H9 (cell line): Measurements from ENCODE around the gene USP36. TPM values are rescaled to one million over a fixed set of nuclear protein-coding genes. Genes with fewer than 3 reads are reported as not detected.

Experiments used
- DNase-seq: peaks from one replicate; pipeline ENCODE4 v3.0.0-alpha.2; 2017
- H2AFZ ChIP-seq: one replicate; pipeline ENCODE4 v1.6.1; 2013; ENCODE audit warnings: mild to moderate bottlenecking, low read length, control low read depth, moderate library complexity
- H2AK5ac ChIP-seq: 2 replicates; pipeline ENCODE4 v1.6.1; 2013; ENCODE audit warnings: low read length, control low read depth, mixed read lengths; ENCODE audit not compliant: insufficient read length
- H2BK120ac ChIP-seq: one replicate; pipeline ENCODE4 v1.6.1; 2013; ENCODE audit warnings: low read depth, mild to moderate bottlenecking, low read length, control low read depth, inconsistent platforms; ENCODE audit not compliant: poor library complexity, severe bottlenecking
- H2BK12ac ChIP-seq: 2 replicates; pipeline ENCODE4 v1.6.1; 2013; ENCODE audit warnings: low read length, control low read depth, mixed read lengths, low read depth; ENCODE audit not compliant: insufficient read length
- H2BK15ac ChIP-seq: 2 replicates; pipeline ENCODE4 v1.6.1; 2013; ENCODE audit warnings: low read depth, low read length, control low read depth
- H2BK20ac ChIP-seq: one replicate; pipeline ENCODE4 v1.6.1; 2013; ENCODE audit warnings: low read depth, mild to moderate bottlenecking, low read length, control low read depth, inconsistent platforms; ENCODE audit not compliant: poor library complexity, severe bottlenecking
- H2BK5ac ChIP-seq: 2 replicates; pipeline ENCODE4 v1.6.1; 2013; ENCODE audit warnings: low read length, control low read depth, mixed read lengths; ENCODE audit not compliant: insufficient read length
- H3K14ac ChIP-seq: 2 replicates; pipeline ENCODE4 v1.6.1; 2013; ENCODE audit warnings: low read length, control low read depth; ENCODE audit not compliant: insufficient read depth
- H3K18ac ChIP-seq: 2 replicates; pipeline ENCODE4 v1.6.1; 2013; ENCODE audit warnings: low read depth, mild to moderate bottlenecking, mixed read lengths, low read length, control low read depth; ENCODE audit not compliant: insufficient read length
- H3K23ac ChIP-seq: 2 replicates; pipeline ENCODE4 v1.6.1; 2013; ENCODE audit warnings: low read length, control low read depth, mixed read lengths, low read depth; ENCODE audit not compliant: insufficient read length
- H3K23me2 ChIP-seq: 2 replicates; pipeline ENCODE4 v1.6.1; 2013; ENCODE audit warnings: low read depth, mild to moderate bottlenecking, mixed read lengths, low read length, control low read depth; ENCODE audit not compliant: insufficient read length, poor library complexity, severe bottlenecking
- H3K27ac ChIP-seq: 2 replicates; pipeline ENCODE4 v1.5.1; 2013; ENCODE audit warnings: low read length, control low read depth, mixed read lengths, low read depth; ENCODE audit not compliant: insufficient read length
- H3K27me3 ChIP-seq: 2 replicates; pipeline ENCODE4 v1.6.1; 2013; ENCODE audit warnings: low read length, control low read depth, inconsistent platforms; ENCODE audit not compliant: insufficient read depth
- H3K4ac ChIP-seq: 2 replicates; pipeline ENCODE4 v1.6.1; 2013; ENCODE audit warnings: low read depth, mild to moderate bottlenecking, control low read depth, inconsistent platforms, low read length, moderate library complexity
- H3K4me1 ChIP-seq: 2 replicates; pipeline ENCODE4 v1.6.1; 2013; ENCODE audit warnings: low read length, control low read depth, inconsistent platforms; ENCODE audit not compliant: insufficient read depth
- H3K4me2 ChIP-seq: 2 replicates; pipeline ENCODE4 v1.6.1; 2013; ENCODE audit warnings: low read length, control low read depth, mixed read lengths; ENCODE audit not compliant: insufficient read length, insufficient read depth
- H3K56ac ChIP-seq: 2 replicates; pipeline ENCODE4 v1.6.1; 2013; ENCODE audit warnings: low read depth, mild to moderate bottlenecking, mixed read lengths, low read length, control low read depth; ENCODE audit not compliant: insufficient read length
- H3K79me1 ChIP-seq: 2 replicates; pipeline ENCODE4 v1.6.1; 2013; ENCODE audit warnings: low read depth, mild to moderate bottlenecking, moderate library complexity, low read length, control low read depth, inconsistent platforms; ENCODE audit not compliant: insufficient read depth, poor library complexity, severe bottlenecking
- H3K79me2 ChIP-seq: 2 replicates; pipeline ENCODE4 v1.6.1; 2013; ENCODE audit warnings: low read length, control low read depth, inconsistent platforms; ENCODE audit not compliant: insufficient read depth
- H3K9ac ChIP-seq: 2 replicates; pipeline ENCODE4 v1.6.1; 2013; ENCODE audit warnings: low read length, control low read depth, mixed read lengths; ENCODE audit not compliant: insufficient read length; ENCODE audit errors: extremely low read depth
- H3K9me3 ChIP-seq: one replicate; pipeline ENCODE4 v1.6.1; 2013; ENCODE audit warnings: low read depth, low read length, inconsistent platforms; ENCODE audit not compliant: control insufficient read depth
- H3T11ph ChIP-seq: one replicate; pipeline ENCODE4 v1.6.1; 2013; ENCODE audit warnings: mild to moderate bottlenecking, low read length, control low read depth, inconsistent platforms
- H4K20me1 ChIP-seq: one replicate; pipeline ENCODE4 v1.6.1; 2013; ENCODE audit not compliant: control insufficient read depth, insufficient read length, insufficient read depth
- H4K5ac ChIP-seq: 2 replicates; pipeline ENCODE4 v1.6.1; 2013; ENCODE audit warnings: low read depth, mild to moderate bottlenecking, mixed read lengths, low read length, control low read depth; ENCODE audit not compliant: insufficient read length
- H4K8ac ChIP-seq: replicated peaks from 2 replicates; pipeline ENCODE4 v1.6.1; 2013; ENCODE audit warnings: low read length, control low read depth, mixed read lengths, low read depth; ENCODE audit not compliant: insufficient read length
- H4K91ac ChIP-seq: 2 replicates; pipeline ENCODE4 v1.6.1; 2013; ENCODE audit warnings: low read depth, mild to moderate bottlenecking, moderate library complexity, mixed read lengths, low read length, control low read depth; ENCODE audit not compliant: insufficient read length
- H3K27ac Mint-ChIP-seq, 3 experiments: 2 replicates in 2 of 3; 3 replicates in 1 of 3; pipeline ENCODE4 v1.8.0; 2020 to 2021; ENCODE audit warnings: mixed read lengths in 3 of 3, mild to moderate bottlenecking in 1 of 3, moderate library complexity in 1 of 3
- H3K27me3 Mint-ChIP-seq: 2 replicates; pipeline ENCODE4 v1.8.0; 2021; ENCODE audit warnings: low read depth, mild to moderate bottlenecking, moderate library complexity, mixed read lengths
- H3K36me3 Mint-ChIP-seq, 3 experiments: 2 replicates in 2 of 3; 3 replicates in 1 of 3; pipeline ENCODE4 v1.8.0; 2020 to 2021; ENCODE audit warnings: low read depth in 3 of 3, mixed read lengths in 3 of 3; ENCODE audit not compliant: insufficient read depth in 1 of 3
- H3K4me1 Mint-ChIP-seq, 2 experiments: 2 replicates each; pipeline ENCODE4 v1.8.0; 2020; ENCODE audit warnings: mixed read lengths in 2 of 2
- H3K4me3 Mint-ChIP-seq, 2 experiments: 2 replicates in 1 of 2; 3 replicates in 1 of 2; pipeline ENCODE4 v1.8.0; 2020 to 2021; ENCODE audit warnings: mild to moderate bottlenecking in 2 of 2, mixed read lengths in 2 of 2, moderate library complexity in 1 of 2
- H3K9me3 Mint-ChIP-seq, 2 experiments: 2 replicates in 1 of 2; 3 replicates in 1 of 2; pipeline ENCODE4 v1.8.0; 2020; ENCODE audit warnings: mild to moderate bottlenecking in 2 of 2, mixed read lengths in 2 of 2, moderate library complexity in 1 of 2
- CTCF ChIP-seq: fragments of 200-600 bp; sonication (generic); conservative IDR thresholded peaks from 3 replicates; pipeline ENCODE4 v1.8.0; 2021; ENCODE audit warnings: antibody characterized with exemption, mild to moderate bottlenecking
- WGBS: extraction: QIAGEN DNeasy Blood & Tissue Kit; methylation state at CpG from one replicate; pipeline ENCODE4 v1.1.7; 2013; ENCODE audit warnings: missing lambda C conversion rate, low lambda C conversion rate, mixed read lengths; ENCODE audit not compliant: insufficient read length; ENCODE audit errors: extremely low coverage; 5-methylcytosine and 5-hydroxymethylcytosine counted together
- total RNA-seq: library from RNA; stranded (reverse); gene quantifications from 2 replicates; pipeline ENCODE4 v1.2.1, GENCODE V29; 2021

USP36 gene
- total RNA-seq, 1 experiment from 2014 or later = 106 TPM

- no peaks in the 10 kb centered on the region for H3K27me3 ChIP-seq
- Mint-ChIP-seq H3K9me3 (no peaks in the 10 kb centered on the region), H3K27ac (peak overlapping the region in 2 of 3 experiments; percentile 52 to 74; a peak in 3 of 7 replicates), H3K4me3 (no peak overlapping the region), H3K36me3 (peaks cover 0 to 44% (median 24%) of the 10 kb centered on the region in 3 experiments; a peak in 4 of 7 replicates), H3K27me3 (no peaks in the 10 kb centered on the region), H3K4me1 (peaks cover 24 to 25% of the 10 kb centered on the region in 2 experiments)
- no peak overlapping the region for H2BK20ac ChIP-seq
- no peak overlapping the region for H3K4ac ChIP-seq
- no peak overlapping the region for H2BK5ac ChIP-seq
- no peaks in the 10 kb centered on the region for H3K79me1 ChIP-seq
- H3K56ac ChIP-seq = no peak overlapping the region
- H4K20me1 ChIP-seq = no peaks in the 10 kb centered on the region
- no peak for DNase-seq
- H3K18ac ChIP-seq = no peak overlapping the region
- no peak overlapping the region for H3K4me2 ChIP-seq
- no peak overlapping the region for H3K9ac ChIP-seq
- H3K4me1 ChIP-seq = no peaks in the 10 kb centered on the region; the same call in 1 of the 2 replicates
- H3K79me2 ChIP-seq = no peaks in the 10 kb centered on the region; the same call in 1 of the 2 replicates
- H3K9me3 ChIP-seq = no peaks in the 10 kb centered on the region
- H3K27ac ChIP-seq = no peak overlapping the region
- H3K23ac ChIP-seq = no peak overlapping the region
- no peaks in the 10 kb centered on the region for H3K23me2 ChIP-seq
- no peak overlapping the region for H2BK15ac ChIP-seq
- no peak overlapping the region for H4K5ac ChIP-seq
- no peak overlapping the region for H3T11ph ChIP-seq
- no peak overlapping the region for H3K14ac ChIP-seq
- WGBS = no CpG with 5 or more reads among the region's 5 CpGs
- no peak overlapping the region for H2AK5ac ChIP-seq
- H2AFZ ChIP-seq = no peak overlapping the region
- TF ChIP-seq CTCF = no peak
- H4K91ac ChIP-seq = no peak overlapping the region
- H2BK120ac ChIP-seq = no peak overlapping the region
- H2BK12ac ChIP-seq = no peak overlapping the region
- H4K8ac ChIP-seq = no peak overlapping the region
Observed at GRCh38 chr17:78789149-78789662, 51.4 kb downstream of the USP36 start.
